H1 (cell line): ENCODE results near the gene NELL1. TPM values are rescaled to one million over a fixed set of nuclear protein-coding genes. Genes with fewer than 3 reads are reported as not detected.

Experiments
- CHD7 ChIP-seq: fragments of 300-600 bp; sonication (generic); IDR thresholded peaks from 2 replicates; pipeline ENCODE4 v1.7.1; 2012; ENCODE audit warnings: low read length, moderate library complexity, mild to moderate bottlenecking, inconsistent platforms; ENCODE audit not compliant: insufficient replicate concordance
- MAFK ChIP-seq: IDR thresholded peaks from 2 replicates; pipeline ENCODE4 v1.6.1; 2012; ENCODE audit warnings: low read depth, mild to moderate bottlenecking, improper control_type of control experiment, low read length
- polyA plus RNA-seq, 7 experiments: library from polyadenylated mRNA; depleted of rRNA in 3 of 7; stranded (reverse) in 5 of 7; unstranded in 2 of 7; fragments of >200 nt in 5 of 7; fragments of 200-250 nt in 2 of 7; gene quantifications; 1 replicate in 5 of 7; 2 replicates in 1 of 7; 4 replicates in 1 of 7; pipeline versions ENCODE4 v1.2.1 to v1.2.3, GENCODE V29; 2011 to 2013; ENCODE audit warnings: missing spikeins in 2 of 7, mixed read lengths in 2 of 7
- total RNA-seq: library from RNA; stranded (reverse); fragmentation: NEBNext Ultra II Directional; extraction: Animal tissue kit (Norgen Biotek cat#: 25700); gene quantifications from 2 replicates; pipeline ENCODE4 v1.2.1, GENCODE V29; 2021

The NELL1 gene
- total and polyA plus RNA-seq, 2 of the 8 experiments (the other 6 are each of a cell fraction or from before 2014, with no cell fraction given): 0.21 TPM; not detected in 1

DNA sequence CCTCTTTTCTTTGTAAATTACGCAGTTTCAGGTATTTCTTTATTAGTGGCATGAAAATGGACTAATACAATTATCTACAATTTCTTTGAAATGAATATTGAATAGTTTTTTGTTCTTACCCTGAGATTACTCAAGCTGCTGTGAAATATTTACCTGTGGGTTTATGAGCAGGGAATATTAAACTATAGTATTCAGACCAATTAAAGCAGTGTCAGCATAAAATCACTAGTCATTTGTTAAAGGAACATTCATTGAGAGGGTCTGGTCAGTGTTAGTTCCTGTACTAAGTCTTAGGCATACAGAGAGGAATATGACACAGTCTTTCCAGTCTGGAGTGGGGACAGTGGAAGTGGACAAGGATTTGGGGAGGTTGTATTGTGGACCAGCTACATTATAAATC lies 877.3 kb downstream of the NELL1 start (continued):
- no peak for TF ChIP-seq CHD7
- peak; percentile 63; the same call in 1 of the 2 replicates for TF ChIP-seq MAFK
